Measurements from ENCODE around the gene TEPSIN. TPM values are rescaled to one million over a fixed set of nuclear protein-coding genes. Genes with fewer than 3 reads are reported as not detected.

TEPSIN gene
- total RNA-seq, 3 donors from 2014 or later = 37.4 to 60.2 (median 50.0) TPM

- no peaks in the 10 kb centered on the region for H3K36me3 ChIP-seq (ENCODE audit: low read depth)
These were observed 22.2 kb upstream of the TEPSIN start for GRCh38 chr17:81261096-81261495.

GRCh38 chr17:81260641-81261040 is 21.8 kb upstream of the TEPSIN start:
- no peaks in the 10 kb centered on the region for H3K4me1 ChIP-seq (ENCODE audit: low read depth)
- intact Hi-C loops (cut with DNase I, micrococcal nuclease) = no loop called here
- ATAC-seq (no peak), DNase-seq (peak in 1 of 3 donors; percentile 21)
- no peak overlapping the region for H3K4me3 ChIP-seq
- H3K9me3 ChIP-seq = no peaks in the 10 kb centered on the region
- no peaks in the 10 kb centered on the region for H3K36me3 ChIP-seq (ENCODE audit: low read depth)
- TF ChIP-seq CTCF (IDR thresholded peaks at IDR 0.05) = no peak

More at GRCh38 chr17:81261096-81261495, 22.2 kb upstream of the TEPSIN start:
- ATAC-seq (no peak), DNase-seq (no peak)
- intact Hi-C loops (cut with DNase I, micrococcal nuclease) = no loop called here
- no peaks in the 10 kb centered on the region for H3K4me1 ChIP-seq (ENCODE audit: low read depth)
- H3K9me3 ChIP-seq = no peaks in the 10 kb centered on the region
- H3K4me3 ChIP-seq = no peak overlapping the region
- no peak for TF ChIP-seq CTCF (IDR thresholded peaks at IDR 0.05)

GRCh38 chr17:81260171-81260570 is 21.3 kb upstream of the TEPSIN start:
- ATAC-seq = no peak
- H3K36me3 ChIP-seq (ENCODE audit: low read depth) = no peaks in the 10 kb centered on the region
- intact Hi-C loops (cut with DNase I, micrococcal nuclease) = no loop called here

GRCh38 chr17:81259058-81259605 is 20.3 kb upstream of the TEPSIN start:
- Histone ChIP-seq H3K36me3 (ENCODE audit: low read depth) (no peaks in the 10 kb centered on the region), H3K4me1 (ENCODE audit: low read depth) (peaks cover 10% of the 10 kb centered on the region), H3K9me3 (no peaks in the 10 kb centered on the region), H3K4me3 (no peak overlapping the region)
- no peak for ATAC-seq
- intact Hi-C loops (cut with DNase I, micrococcal nuclease) = loop anchor here in 1 of 2 donors (10.0 kb wide), 1 partner anchor 226 kb away; no protein-coding TSS in a partner anchor
- DNase-seq = no peak
- no peak for TF ChIP-seq CTCF (IDR thresholded peaks at IDR 0.05)

More at GRCh38 chr17:81260171-81260570, 21.3 kb upstream of the TEPSIN start:
- no peak for DNase-seq
- no peak overlapping the region for H3K4me3 ChIP-seq
- H3K9me3 ChIP-seq = no peaks in the 10 kb centered on the region
- peaks cover 4% of the 10 kb centered on the region for H3K4me1 ChIP-seq (ENCODE audit: low read depth)
- no peak for TF ChIP-seq CTCF (IDR thresholded peaks at IDR 0.05)

GRCh38 chr17:81258292-81258691 is 19.4 kb upstream of the TEPSIN start:
- no peaks in the 10 kb centered on the region for H3K9me3 ChIP-seq
- intact Hi-C loops (cut with DNase I, micrococcal nuclease) = loop anchor here in 1 of 2 donors (10.0 kb wide), 1 partner anchor 227 kb away; no protein-coding TSS in a partner anchor
- H3K4me3 ChIP-seq = no peak overlapping the region
- no peak for DNase-seq
- no peak for ATAC-seq
- no peaks in the 10 kb centered on the region for H3K36me3 ChIP-seq (ENCODE audit: low read depth)
- TF ChIP-seq CTCF (IDR thresholded peaks at IDR 0.05) = no peak
- H3K4me1 ChIP-seq (ENCODE audit: low read depth) = peaks cover 10% of the 10 kb centered on the region

Data from mucosa of descending colon (tissue), 3 donors.